ENCODE data around the gene MCC. TPM values are rescaled to one million over a fixed set of nuclear protein-coding genes. Genes with fewer than 3 reads are reported as not detected.

The MCC gene
- total and polyA plus RNA-seq, 2 of the 4 experiments (the other 2 are of a cell fraction), result 5.0 to 20.6 TPM

DNA sequence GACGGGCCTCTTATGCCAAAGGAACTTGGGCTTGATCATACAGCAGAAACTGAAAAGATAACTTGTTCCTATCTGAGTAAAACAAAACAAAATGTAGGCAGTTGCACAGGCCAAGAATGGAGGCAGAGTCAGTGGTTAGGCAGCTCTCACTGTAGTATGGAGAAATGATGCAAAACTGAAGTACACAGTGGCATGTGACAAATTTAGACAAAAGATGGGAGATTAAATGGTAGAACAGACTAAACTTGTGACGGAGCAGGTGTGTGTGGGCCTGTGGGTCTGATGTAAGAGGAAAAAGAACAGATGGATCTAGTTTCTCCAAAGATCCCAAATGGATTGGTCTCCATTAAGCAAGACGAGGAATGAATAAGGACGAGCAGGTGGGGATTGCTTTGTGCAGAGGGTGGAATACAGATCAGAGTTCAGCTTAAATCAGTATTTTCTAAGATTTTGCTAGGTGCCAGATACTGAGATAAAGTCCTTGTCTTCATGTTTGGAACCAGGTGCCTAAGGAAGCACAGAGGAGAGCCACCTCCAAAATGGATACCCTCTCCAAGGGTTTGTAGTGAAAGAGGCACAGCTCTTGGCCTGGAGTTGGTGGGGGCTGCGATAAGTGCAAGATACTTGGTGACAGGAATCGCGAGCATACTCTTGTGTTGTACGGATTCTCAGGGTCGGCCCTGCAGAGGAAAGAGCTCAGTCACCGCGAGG, 512.4 kb downstream of the MCC start:
- dilution Hi-C loops (cut with HindIII; ENCODE audit: low sequenced_read_pairs, unreplicated experiment) (no loop called here), in situ Hi-C loops (cut with MboI; ENCODE audit: low sequenced_read_pairs) (no loop called here), intact Hi-C loops (cut with micrococcal nuclease) (no loop called here)
- Histone ChIP-seq H2AK9ac (replicated peaks; ENCODE audit: low read depth, low read length, poor library complexity) (peak overlapping the region; percentile 86), H3K79me1 (ENCODE audit: low read depth in 1 of 2, low read length in 2 of 2) (peaks cover 0 to 2% of the 10 kb centered on the region in 2 experiments; a peak in 2 of 4 replicates), H3K9ac (ENCODE audit: low read depth, low read length) (peak overlapping the region; percentile 77), H2BK20ac (ENCODE audit: low read depth, low read length) (peak overlapping the region; percentile 32; the same call in 1 of the 2 replicates), H2AK5ac (ENCODE audit: low read depth, low read length) (peak overlapping the region; percentile 68), H4K20me1 (ENCODE audit: insufficient read depth, low read length) (peaks cover 2% of the 10 kb centered on the region; the same call in 1 of the 2 replicates), H3K4me1 (ENCODE audit: control insufficient read depth, insufficient read depth, low read length) (peaks cover 2% of the 10 kb centered on the region; the same call in 1 of the 2 replicates), H4K5ac (ENCODE audit: low read depth, low read length) (peak overlapping the region; percentile 89), H3K14ac (replicated peaks; ENCODE audit: low read depth, low read length) (peak overlapping the region; percentile 91), H2BK5ac (ENCODE audit: low read depth, low read length, poor library complexity, severe bottlenecking) (peak overlapping the region; percentile 62), H3K4me2 (ENCODE audit: low read depth, low read length) (peak overlapping the region; percentile 70), H3K9me3 (ENCODE audit: control insufficient read depth, insufficient read depth, low read length) (no peaks in the 10 kb centered on the region), H3K36me3 (ENCODE audit: control insufficient read depth, insufficient read depth, low read length) (no peaks in the 10 kb centered on the region), H3K27me3 (ENCODE audit: control insufficient read depth, insufficient read depth, low read length) (no peaks in the 10 kb centered on the region), H2BK15ac (ENCODE audit: low read depth, low read length) (peak overlapping the region; percentile 76; the same call in 2 of the 3 replicates), H3K23ac (ENCODE audit: low read depth, low read length) (peak overlapping the region; percentile 40; the same call in 1 of the 2 replicates), H3K4ac (ENCODE audit: low read depth, low read length) (peak overlapping the region; percentile 91), H3K18ac (ENCODE audit: low read depth, low read length) (peak overlapping the region; percentile 8), H4K91ac (ENCODE audit: insufficient read depth, low read depth, low read length) (peak overlapping the region; percentile 94), H2BK120ac (ENCODE audit: low read depth, low read length) (peak overlapping the region; percentile 61; the same call in 1 of the 2 replicates), H4K8ac (ENCODE audit: low read depth in 2 of 2, low read length in 2 of 2) (peak overlapping the region; percentile 98 to 99), H3K27ac (ENCODE audit: insufficient read depth, low read length) (peak overlapping the region; percentile 78), H3K9me1 (ENCODE audit: insufficient read depth, low read length) (0 out of 2 replicates have a peak, but pooled peaks cover under 1% of the 10 kb centered on the region), H3K4me3 (ENCODE audit: insufficient read depth, low read depth, low read length) (peak overlapping the region; percentile 44), H2AFZ (replicated peaks; ENCODE audit: low read length, poor library complexity) (peak overlapping the region; percentile 98), H3K56ac (ENCODE audit: extremely low read depth, insufficient read depth, low read length) (peak overlapping the region; percentile 64; the same call in 1 of the 2 replicates)
- ChIA-PET POLR2A (ENCODE audit: unreplicated experiment) (interaction anchor here (0.6 to 1.0 kb wide), 4 partner anchors 8 to 1430 kb away, joined by 3 to 5 read pairs (median 5); no protein-coding TSS in a partner anchor), CTCF (interaction anchor here (0.5 to 1.7 kb wide), 5 partner anchors 16 to 613 kb away, joined by 3 to 6 read pairs (median 4); no protein-coding TSS in a partner anchor)
- no TSS peak for BruUV-seq (replicated peaks)
- ATAC-seq (ENCODE audit: low read depth) (peak; percentile 7; the same call in 1 of the 2 replicates), DNase-seq (no peak)
- 17% methylated on average over 5 of the region's 11 CpGs; no CpG with 5 or more reads in 1 of the 2 experiments for WGBS, 2 experiments (ENCODE audit: extremely low coverage in 2 of 2, insufficient read length in 1 of 2)
- TF ChIP-seq, protein P1, sequence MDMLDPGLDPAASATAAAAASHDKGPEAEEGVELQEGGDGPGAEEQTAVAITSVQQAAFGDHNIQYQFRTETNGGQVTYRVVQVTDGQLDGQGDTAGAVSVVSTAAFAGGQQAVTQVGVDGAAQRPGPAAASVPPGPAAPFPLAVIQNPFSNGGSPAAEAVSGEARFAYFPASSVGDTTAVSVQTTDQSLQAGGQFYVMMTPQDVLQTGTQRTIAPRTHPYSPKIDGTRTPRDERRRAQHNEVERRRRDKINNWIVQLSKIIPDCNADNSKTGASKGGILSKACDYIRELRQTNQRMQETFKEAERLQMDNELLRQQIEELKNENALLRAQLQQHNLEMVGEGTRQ (IDR thresholded peaks at IDR 0.05; ENCODE audit: low read depth, low read length), result no peak
- TF ChIP-seq CEBPB (IDR thresholded peaks at IDR 0.05; ENCODE audit: low read depth, low read length), result no peak
- TF ChIP-seq, protein P2, sequence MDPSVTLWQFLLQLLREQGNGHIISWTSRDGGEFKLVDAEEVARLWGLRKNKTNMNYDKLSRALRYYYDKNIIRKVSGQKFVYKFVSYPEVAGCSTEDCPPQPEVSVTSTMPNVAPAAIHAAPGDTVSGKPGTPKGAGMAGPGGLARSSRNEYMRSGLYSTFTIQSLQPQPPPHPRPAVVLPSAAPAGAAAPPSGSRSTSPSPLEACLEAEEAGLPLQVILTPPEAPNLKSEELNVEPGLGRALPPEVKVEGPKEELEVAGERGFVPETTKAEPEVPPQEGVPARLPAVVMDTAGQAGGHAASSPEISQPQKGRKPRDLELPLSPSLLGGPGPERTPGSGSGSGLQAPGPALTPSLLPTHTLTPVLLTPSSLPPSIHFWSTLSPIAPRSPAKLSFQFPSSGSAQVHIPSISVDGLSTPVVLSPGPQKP (IDR thresholded peaks at IDR 0.05; ENCODE audit: borderline replicate concordance, low read depth, low read length), result no peak
- TF ChIP-seq CHD1 (IDR thresholded peaks at IDR 0.05; ENCODE audit: low read depth, low read length), result no peak
- no peak for TF ChIP-seq RFX5 (IDR thresholded peaks at IDR 0.05; ENCODE audit: low read depth, low read length)
- TF ChIP-seq POLR2A (IDR thresholded peaks at IDR 0.05; ENCODE audit: low read depth, low read length), result no peak
- no peak for TF ChIP-seq RCOR1 (IDR thresholded peaks at IDR 0.05; ENCODE audit: insufficient replicate concordance, low read length)
- no peak for TF ChIP-seq MAFK (IDR thresholded peaks at IDR 0.05; ENCODE audit: low read depth, low read length)
- TF ChIP-seq SMC3 (IDR thresholded peaks at IDR 0.05; ENCODE audit: low read depth, low read length), result no peak
- TF ChIP-seq BHLHE40 (IDR thresholded peaks at IDR 0.05; ENCODE audit: low read depth, low read length), result no peak
- TF ChIP-seq, protein P3, sequence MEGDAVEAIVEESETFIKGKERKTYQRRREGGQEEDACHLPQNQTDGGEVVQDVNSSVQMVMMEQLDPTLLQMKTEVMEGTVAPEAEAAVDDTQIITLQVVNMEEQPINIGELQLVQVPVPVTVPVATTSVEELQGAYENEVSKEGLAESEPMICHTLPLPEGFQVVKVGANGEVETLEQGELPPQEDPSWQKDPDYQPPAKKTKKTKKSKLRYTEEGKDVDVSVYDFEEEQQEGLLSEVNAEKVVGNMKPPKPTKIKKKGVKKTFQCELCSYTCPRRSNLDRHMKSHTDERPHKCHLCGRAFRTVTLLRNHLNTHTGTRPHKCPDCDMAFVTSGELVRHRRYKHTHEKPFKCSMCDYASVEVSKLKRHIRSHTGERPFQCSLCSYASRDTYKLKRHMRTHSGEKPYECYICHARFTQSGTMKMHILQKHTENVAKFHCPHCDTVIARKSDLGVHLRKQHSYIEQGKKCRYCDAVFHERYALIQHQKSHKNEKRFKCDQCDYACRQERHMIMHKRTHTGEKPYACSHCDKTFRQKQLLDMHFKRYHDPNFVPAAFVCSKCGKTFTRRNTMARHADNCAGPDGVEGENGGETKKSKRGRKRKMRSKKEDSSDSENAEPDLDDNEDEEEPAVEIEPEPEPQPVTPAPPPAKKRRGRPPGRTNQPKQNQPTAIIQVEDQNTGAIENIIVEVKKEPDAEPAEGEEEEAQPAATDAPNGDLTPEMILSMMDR (conservative IDR thresholded peaks at IDR 0.05; ENCODE audit: low read depth, low read length), result no peak
- no peak for TF ChIP-seq NFE2L2 (IDR thresholded peaks at IDR 0.05; ENCODE audit: low read depth, low read length)
